Caco-2 (cell line): ENCODE measurements around the gene RLN3. TPM values are rescaled to one million over a fixed set of nuclear protein-coding genes. Genes with fewer than 3 reads are reported as not detected.
"Not testable (repeated sequence)": the region's sequence is repeated elsewhere in the genome, so short reads cannot be mapped to it uniquely, and the experiment has no call there.

ENCODE experiments used
- BruUV-seq: library from RNA; stranded (reverse); fragments of 400-500 nt; replicated peaks from 2 replicates; lab custom pipeline; 2021; lab: Mats Ljungman, UMichigan
- CTCF ChIA-PET: fragments of 300-600 bp; sonication (Branson Sonifier 250); formaldehyde crosslinking; loops from one replicate; lab custom pipeline; 2022; ENCODE audit warnings: antibody characterized with exemption; lab: Charles Lee
- POLR2A ChIA-PET: fragments of 300-600 bp; sonication (Branson Sonifier 250); formaldehyde crosslinking; loops from one replicate; lab custom pipeline; 2022; ENCODE audit warnings: antibody characterized with exemption; lab: Charles Lee
- DNase-seq, 2 experiments: peaks; one replicate each; pipeline versions ENCODE4 v3.0.0 to v3.0.0-alpha.2; 2020 to 2022
- H3K27me3 ChIP-seq: replicated peaks from 2 replicates; pipeline ENCODE4 v1.6.0; 2011; ENCODE audit warnings: low read length; ENCODE audit not compliant: control insufficient read depth, insufficient read depth
- H3K36me3 ChIP-seq: 2 replicates; pipeline ENCODE4 v1.5.1; 2011; ENCODE audit warnings: low read length; ENCODE audit not compliant: control insufficient read depth, insufficient read depth
- H3K4me1 ChIP-seq: fragments of 250-450 bp; sonication (Bioruptor Pico); 2 replicates; pipeline ENCODE4 v1.5.1; 2020; ENCODE audit warnings: mild to moderate bottlenecking
- H3K4me3 ChIP-seq: 2 replicates; pipeline ENCODE4 v1.5.1; 2011; ENCODE audit warnings: low read depth, mild to moderate bottlenecking, control low read depth, low read length
- H3K9me3 ChIP-seq: fragments of 250-450 bp; sonication (Bioruptor Pico); 2 replicates; pipeline ENCODE4 v1.5.1; 2020; ENCODE audit warnings: mild to moderate bottlenecking, moderate library complexity
- H3K27ac Mint-ChIP-seq: one replicate; pipeline ENCODE4 v1.8.0; 2022; ENCODE audit warnings: mixed read lengths; ENCODE audit not compliant: unreplicated experiment
- H3K27me3 Mint-ChIP-seq: one replicate; pipeline ENCODE4 v1.8.0; 2022; ENCODE audit warnings: mixed read lengths; ENCODE audit not compliant: insufficient read depth, unreplicated experiment
- H3K36me3 Mint-ChIP-seq: one replicate; pipeline ENCODE4 v1.8.0; 2022; ENCODE audit warnings: mild to moderate bottlenecking, mixed read lengths; ENCODE audit not compliant: insufficient read depth, unreplicated experiment
- H3K4me1 Mint-ChIP-seq: one replicate; pipeline ENCODE4 v1.8.0; 2022; ENCODE audit warnings: low read depth, mixed read lengths; ENCODE audit not compliant: unreplicated experiment
- H3K4me3 Mint-ChIP-seq: one replicate; pipeline ENCODE4 v1.8.0; 2022; ENCODE audit warnings: mild to moderate bottlenecking, moderate library complexity, mixed read lengths; ENCODE audit not compliant: unreplicated experiment
- H3K9me3 Mint-ChIP-seq: one replicate; pipeline ENCODE4 v1.8.0; 2022; ENCODE audit warnings: mixed read lengths; ENCODE audit not compliant: unreplicated experiment
- intact Hi-C: fragments of 100-400 bp; cut with micrococcal nuclease; formaldehyde crosslinking; loops from one replicate; pipeline ENCODE4 v1.10.0; 2022; ENCODE audit not compliant: unreplicated experiment
- total RNA-seq: library from RNA; stranded (reverse); gene quantifications from 2 replicates; pipeline ENCODE4 v1.2.3, GENCODE V29; 2022
- TF ChIP-seq, protein P1 (sequence below), 2 experiments: fragments of 200-600 bp in 1 of 2; IDR thresholded peaks; 1 replicate in 1 of 2; 2 replicates in 1 of 2; pipeline versions ENCODE4 v1.5.1 to v1.8.0; 2011 to 2022; ENCODE audit warnings: antibody characterized with exemption in 1 of 2, control low read depth in 1 of 2, inconsistent platforms in 1 of 2, low read depth in 1 of 2, low read length in 1 of 2, mild to moderate bottlenecking in 1 of 2, moderate library complexity in 1 of 2; ENCODE audit not compliant: insufficient read depth in 1 of 2, severe bottlenecking in 1 of 2, unreplicated experiment in 1 of 2

RLN3 gene
- total RNA-seq, 1 experiment from 2014 or later: not detected

DNA sequence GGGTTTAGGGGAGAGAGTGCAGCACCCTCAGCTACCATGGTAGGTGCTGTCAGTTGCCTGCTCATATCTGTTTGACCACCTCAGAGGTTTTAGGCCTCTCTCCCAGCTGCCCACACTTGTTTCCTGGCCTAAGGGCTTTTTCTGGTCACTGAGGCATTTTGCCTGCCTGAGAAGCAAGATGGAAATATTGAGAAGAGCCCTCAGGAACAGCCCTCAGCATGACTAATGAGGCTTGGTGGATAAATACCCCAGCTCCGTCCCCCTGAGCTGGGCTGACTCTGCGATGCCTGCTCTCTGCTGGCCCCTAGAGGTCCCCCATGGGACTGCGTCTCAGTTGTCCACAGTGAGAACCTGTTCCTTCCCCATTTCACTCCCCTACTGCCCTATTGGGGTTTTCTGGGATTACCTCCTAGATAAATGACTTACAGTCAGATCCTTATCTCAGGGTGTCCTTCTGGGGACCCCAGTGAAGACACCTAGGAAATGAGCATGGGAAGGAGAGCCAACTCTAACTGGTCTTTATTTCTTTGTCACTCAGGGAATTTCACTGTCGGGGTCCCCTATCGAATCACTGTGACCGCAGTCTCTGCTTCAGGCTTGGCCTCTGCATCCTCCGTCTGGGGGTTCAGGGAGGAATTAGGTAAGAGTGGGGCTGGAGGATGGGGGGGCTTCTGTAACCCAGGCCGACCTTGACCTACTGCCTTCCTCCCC lies 20.6 kb downstream of the RLN3 start:
- Histone ChIP-seq H3K36me3 (no peaks in the 10 kb centered on the region), H3K27me3 (no peaks in the 10 kb centered on the region), H3K4me3 (no peak overlapping the region), H3K9me3 (peaks cover 6% of the 10 kb centered on the region; the same call in 1 of the 2 replicates), H3K4me1 (no peaks in the 10 kb centered on the region)
- DNase-seq: peak in 1 of 2 experiments; percentile 71
- H3K36me3 Mint-ChIP-seq: peaks cover 7% of the 10 kb centered on the region
- ChIA-PET CTCF (interaction anchor here (1.4 kb wide), 1 partner anchor 17 kb away, joined by 5 read pairs; the partner anchor contains the start of gene IL27RA), POLR2A (no interaction called here)
- no peaks in the 10 kb centered on the region for H3K4me1 Mint-ChIP-seq
- intact Hi-C loops: no loop called here
- H3K27ac Mint-ChIP-seq: no peak overlapping the region
- no peaks in the 10 kb centered on the region for H3K9me3 Mint-ChIP-seq
- no TSS peak for BruUV-seq
- no peaks in the 10 kb centered on the region for H3K27me3 Mint-ChIP-seq
- H3K4me3 Mint-ChIP-seq: no peak overlapping the region
- TF ChIP-seq, protein P1, sequence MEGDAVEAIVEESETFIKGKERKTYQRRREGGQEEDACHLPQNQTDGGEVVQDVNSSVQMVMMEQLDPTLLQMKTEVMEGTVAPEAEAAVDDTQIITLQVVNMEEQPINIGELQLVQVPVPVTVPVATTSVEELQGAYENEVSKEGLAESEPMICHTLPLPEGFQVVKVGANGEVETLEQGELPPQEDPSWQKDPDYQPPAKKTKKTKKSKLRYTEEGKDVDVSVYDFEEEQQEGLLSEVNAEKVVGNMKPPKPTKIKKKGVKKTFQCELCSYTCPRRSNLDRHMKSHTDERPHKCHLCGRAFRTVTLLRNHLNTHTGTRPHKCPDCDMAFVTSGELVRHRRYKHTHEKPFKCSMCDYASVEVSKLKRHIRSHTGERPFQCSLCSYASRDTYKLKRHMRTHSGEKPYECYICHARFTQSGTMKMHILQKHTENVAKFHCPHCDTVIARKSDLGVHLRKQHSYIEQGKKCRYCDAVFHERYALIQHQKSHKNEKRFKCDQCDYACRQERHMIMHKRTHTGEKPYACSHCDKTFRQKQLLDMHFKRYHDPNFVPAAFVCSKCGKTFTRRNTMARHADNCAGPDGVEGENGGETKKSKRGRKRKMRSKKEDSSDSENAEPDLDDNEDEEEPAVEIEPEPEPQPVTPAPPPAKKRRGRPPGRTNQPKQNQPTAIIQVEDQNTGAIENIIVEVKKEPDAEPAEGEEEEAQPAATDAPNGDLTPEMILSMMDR (IDR thresholded peaks at IDR 0.05; ENCODE audit: insufficient read depth in 1 of 2, low read depth in 1 of 2, low read length in 1 of 2, severe bottlenecking in 1 of 2, unreplicated experiment in 1 of 2): peak; percentile 67 to 76

DNA sequence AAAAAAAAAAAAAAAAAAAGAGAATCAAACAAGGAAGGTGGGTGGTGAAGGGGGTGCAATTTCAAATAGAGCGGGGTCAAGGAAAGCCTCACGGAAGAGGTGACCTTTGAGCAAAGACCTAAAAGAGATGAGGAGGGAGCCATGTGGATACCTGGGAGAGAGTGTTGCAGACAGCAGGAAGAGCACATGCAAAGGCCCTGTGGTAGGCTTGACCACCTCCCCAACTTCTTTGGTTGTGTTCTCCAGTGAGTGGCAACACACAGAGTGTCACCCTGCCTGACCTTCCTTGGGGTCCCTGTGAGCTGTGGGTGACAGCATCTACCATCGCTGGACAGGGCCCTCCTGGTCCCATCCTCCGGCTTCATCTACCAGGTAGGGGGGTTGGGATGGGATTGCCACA lies 22.6 kb downstream of the RLN3 start:
- TF ChIP-seq, protein P1 (IDR thresholded peaks at IDR 0.05; ENCODE audit: insufficient read depth in 1 of 2, low read depth in 1 of 2, low read length in 1 of 2, severe bottlenecking in 1 of 2, unreplicated experiment in 1 of 2): no peak
- Histone ChIP-seq H3K36me3 (no peaks in the 10 kb centered on the region), H3K27me3 (no peaks in the 10 kb centered on the region), H3K9me3 (peaks cover 6% of the 10 kb centered on the region; the same call in 1 of the 2 replicates), H3K4me3 (no peak overlapping the region), H3K4me1 (no peaks in the 10 kb centered on the region)
- DNase-seq: no peak
- no TSS peak for BruUV-seq
- intact Hi-C loops: no loop called here
- Mint-ChIP-seq H3K36me3 (peaks cover 12% of the 10 kb centered on the region), H3K4me1 (no peaks in the 10 kb centered on the region), H3K27me3 (no peaks in the 10 kb centered on the region), H3K4me3 (no peak overlapping the region), H3K27ac (no peak overlapping the region), H3K9me3 (no peaks in the 10 kb centered on the region)
- POLR2A ChIA-PET: no interaction called here
- CTCF ChIA-PET: no interaction called here

DNA sequence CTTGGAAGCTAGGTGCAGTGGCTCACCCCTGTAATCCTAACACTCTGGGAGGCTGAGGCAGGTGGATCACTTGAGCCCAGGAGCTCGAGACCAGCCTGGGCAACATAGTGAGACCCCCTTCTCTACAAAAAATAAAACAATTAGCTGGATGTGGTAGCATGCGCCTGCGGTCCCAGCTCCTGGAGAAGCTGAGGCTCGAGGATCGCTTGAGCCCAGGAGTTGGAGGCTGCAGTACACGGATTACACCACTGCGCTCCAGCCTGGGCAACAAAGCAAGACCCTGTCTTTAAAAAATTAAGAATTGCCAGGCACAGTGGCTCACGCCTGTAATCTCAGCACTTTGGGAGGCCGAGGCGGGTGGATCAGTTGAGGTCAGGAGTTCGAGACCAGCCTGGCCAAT lies 23.0 kb downstream of the RLN3 start:
- H3K27me3 Mint-ChIP-seq, CTCF ChIA-PET, H3K4me3 Mint-ChIP-seq, H3K4me1 ChIP-seq, H3K27me3 ChIP-seq, DNase-seq, H3K4me3 ChIP-seq, H3K36me3 ChIP-seq, POLR2A ChIA-PET, H3K9me3 Mint-ChIP-seq, intact Hi-C loops, BruUV-seq, H3K27ac Mint-ChIP-seq, H3K4me1 Mint-ChIP-seq, H3K9me3 ChIP-seq: not testable (repeated sequence)
- H3K36me3 Mint-ChIP-seq: peaks cover 12% of the 10 kb centered on the region
